Endodermal cell (in vitro differentiated cells): ENCODE measurements around the gene AGAP9. TPM values are rescaled to one million over a fixed set of nuclear protein-coding genes. Genes with fewer than 3 reads are reported as not detected.
"Not testable (repeated sequence)": the region's sequence is repeated elsewhere in the genome, so short reads cannot be mapped to it uniquely, and the experiment has no call there.

Experiments
- DNase-seq: peaks from one replicate; pipeline ENCODE4 v3.0.0-alpha.2; 2017
- H3K27ac ChIP-seq: 2 replicates; pipeline ENCODE4 v1.5.1; 2013; ENCODE audit warnings: mild to moderate bottlenecking, low read depth, low read length, moderate library complexity
- H3K27me3 ChIP-seq: 2 replicates; pipeline ENCODE4 v1.6.1; 2013; ENCODE audit warnings: mild to moderate bottlenecking, low read length, moderate library complexity; ENCODE audit not compliant: insufficient read depth, control insufficient read depth, poor library complexity, severe bottlenecking
- H3K36me3 ChIP-seq: 2 replicates; pipeline ENCODE4 v1.7.0; 2013; ENCODE audit warnings: mild to moderate bottlenecking, low read length, moderate library complexity; ENCODE audit not compliant: control insufficient read depth, insufficient read depth
- H3K4me1 ChIP-seq: one replicate; pipeline ENCODE4 v1.7.0; 2013; ENCODE audit warnings: low read length; ENCODE audit not compliant: control insufficient read depth, insufficient read depth
- H3K4me3 ChIP-seq: 2 replicates; pipeline ENCODE4 v1.5.1; 2013; ENCODE audit warnings: mild to moderate bottlenecking, low read length, moderate library complexity
- H3K9ac ChIP-seq: 2 replicates; pipeline ENCODE4 v1.6.1; 2013; ENCODE audit warnings: mild to moderate bottlenecking, low read length, moderate library complexity; ENCODE audit not compliant: poor library complexity, severe bottlenecking; ENCODE audit errors: extremely low read depth
- H3K9me3 ChIP-seq: 2 replicates; pipeline ENCODE4 v1.6.1; 2013; ENCODE audit warnings: mild to moderate bottlenecking, low read length, moderate library complexity; ENCODE audit not compliant: control insufficient read depth
- H3K27ac Mint-ChIP-seq: 2 replicates; pipeline ENCODE4 v1.8.0; 2020; ENCODE audit warnings: mixed read lengths
- H3K27me3 Mint-ChIP-seq: 2 replicates; pipeline ENCODE4 v1.8.0; 2021; ENCODE audit warnings: mild to moderate bottlenecking, mixed read lengths; ENCODE audit not compliant: insufficient read depth
- H3K36me3 Mint-ChIP-seq: 2 replicates; pipeline ENCODE4 v1.8.0; 2020; ENCODE audit warnings: low read depth, mixed read lengths
- H3K4me1 Mint-ChIP-seq: 2 replicates; pipeline ENCODE4 v1.8.0; 2020; ENCODE audit warnings: mixed read lengths
- H3K4me3 Mint-ChIP-seq: 2 replicates; pipeline ENCODE4 v1.8.0; 2020; ENCODE audit warnings: mild to moderate bottlenecking, moderate library complexity, mixed read lengths
- H3K9me3 Mint-ChIP-seq: 2 replicates; pipeline ENCODE4 v1.8.0; 2020; ENCODE audit warnings: mild to moderate bottlenecking, mixed read lengths
- CTCF ChIP-seq: fragments of 200-600 bp; sonication (generic); conservative IDR thresholded peaks from 2 replicates; pipeline ENCODE4 v1.5.0; 2021; ENCODE audit warnings: antibody characterized with exemption, mild to moderate bottlenecking
- WGBS, 2 experiments: methylation state at CpG; one replicate each; pipeline versions ENCODE4 v1.1.5 to v1.1.7; 2013; ENCODE audit warnings: missing lambda C conversion rate in 2 of 2, mixed read lengths in 1 of 2; ENCODE audit not compliant: insufficient coverage in 1 of 2, insufficient read length in 1 of 2; 5-methylcytosine and 5-hydroxymethylcytosine counted together
- total RNA-seq, 2 donors: library from RNA; stranded (reverse); fragmentation: NEBNext Ultra II Directional in 1 of 2; extraction: Animal tissue kit (Norgen Biotek cat#: 25700) in 1 of 2; gene quantifications; 2 replicates in 1 of 2; 3 replicates in 1 of 2; pipeline ENCODE4 v1.2.1, GENCODE V29; 2021

Gene AGAP9
- total RNA-seq, 2 donors from 2014 or later, result 14.4 to 17.0 TPM

- H3K4me3 ChIP-seq, H3K36me3 ChIP-seq, H3K4me1 Mint-ChIP-seq, H3K9ac ChIP-seq, H3K9me3 ChIP-seq, H3K36me3 Mint-ChIP-seq, H3K27me3 Mint-ChIP-seq, H3K4me3 Mint-ChIP-seq, H3K9me3 Mint-ChIP-seq, H3K27me3 ChIP-seq, DNase-seq, H3K4me1 ChIP-seq, H3K27ac ChIP-seq: not testable (repeated sequence)
- no CpG with 5 or more reads among the region's 9 CpGs for WGBS, 2 experiments
- H3K27ac Mint-ChIP-seq, result peak overlapping the region; percentile 44
Observed at GRCh38 chr10:47462577-47463358, 60.7 kb downstream of the AGAP9 start.

GRCh38 chr10:47461261-47461687, 62.2 kb downstream of the AGAP9 start:
- not testable (repeated sequence) for H3K9ac ChIP-seq, H3K27me3 Mint-ChIP-seq, H3K4me3 ChIP-seq, H3K4me1 ChIP-seq, H3K27me3 ChIP-seq, H3K9me3 ChIP-seq, H3K36me3 ChIP-seq, H3K27ac ChIP-seq, H3K4me1 Mint-ChIP-seq, H3K9me3 Mint-ChIP-seq, H3K36me3 Mint-ChIP-seq
- TF ChIP-seq CTCF, result peak; percentile 69
- DNase-seq, result peak; percentile 80
- Mint-ChIP-seq H3K4me3 (peak overlapping the region; percentile 36), H3K27ac (peak overlapping the region; percentile 91)
- 0 to 5% methylated on average over 1 to 18 of the region's 37 CpGs for WGBS, 2 experiments

- no peaks in the 10 kb centered on the region for H3K36me3 Mint-ChIP-seq
- TF ChIP-seq CTCF, result no peak
- no peak overlapping the region for H3K4me3 Mint-ChIP-seq
- no peaks in the 10 kb centered on the region for H3K9me3 Mint-ChIP-seq
- no peak overlapping the region for H3K27ac ChIP-seq
- WGBS, 2 experiments, result 50 to 85% methylated on average over 2 of the region's 4 CpGs
- H3K36me3 ChIP-seq, result no peaks in the 10 kb centered on the region
- no peak overlapping the region for H3K27ac Mint-ChIP-seq
- no peak overlapping the region for H3K9ac ChIP-seq
- H3K27me3 ChIP-seq, result no peaks in the 10 kb centered on the region
- H3K4me1 ChIP-seq, result peaks cover 12% of the 10 kb centered on the region
- DNase-seq, result no peak
- peaks cover 11% of the 10 kb centered on the region for H3K4me1 Mint-ChIP-seq
- no peak overlapping the region for H3K4me3 ChIP-seq
- peaks cover 4% of the 10 kb centered on the region for H3K27me3 Mint-ChIP-seq
- H3K9me3 ChIP-seq, result no peaks in the 10 kb centered on the region
Observed at GRCh38 chr10:47458466-47459154, 64.8 kb downstream of the AGAP9 start.
